Renal cortical epithelial cell (primary cell): Measurements from ENCODE around the gene ANKRD11. TPM values are rescaled to one million over a fixed set of nuclear protein-coding genes. Genes with fewer than 3 reads are reported as not detected.
A peak's percentile ranks its signal among the peaks of the same experiment; 100 is the strongest.

ENCODE experiments used
- DNase-seq: peaks from one replicate; pipeline ENCODE4 v3.0.0-alpha.2; 2011; ENCODE audit warnings: low read depth
- total RNA-seq: library from RNA; depleted of rRNA; stranded (reverse); fragments of >200 nt; gene quantifications from 2 replicates; pipeline ENCODE4 v1.2.3, GENCODE V29; 2014

The ANKRD11 gene
- 32.3 and 96.9 TPM in 2 replicates for total RNA-seq

DNA sequence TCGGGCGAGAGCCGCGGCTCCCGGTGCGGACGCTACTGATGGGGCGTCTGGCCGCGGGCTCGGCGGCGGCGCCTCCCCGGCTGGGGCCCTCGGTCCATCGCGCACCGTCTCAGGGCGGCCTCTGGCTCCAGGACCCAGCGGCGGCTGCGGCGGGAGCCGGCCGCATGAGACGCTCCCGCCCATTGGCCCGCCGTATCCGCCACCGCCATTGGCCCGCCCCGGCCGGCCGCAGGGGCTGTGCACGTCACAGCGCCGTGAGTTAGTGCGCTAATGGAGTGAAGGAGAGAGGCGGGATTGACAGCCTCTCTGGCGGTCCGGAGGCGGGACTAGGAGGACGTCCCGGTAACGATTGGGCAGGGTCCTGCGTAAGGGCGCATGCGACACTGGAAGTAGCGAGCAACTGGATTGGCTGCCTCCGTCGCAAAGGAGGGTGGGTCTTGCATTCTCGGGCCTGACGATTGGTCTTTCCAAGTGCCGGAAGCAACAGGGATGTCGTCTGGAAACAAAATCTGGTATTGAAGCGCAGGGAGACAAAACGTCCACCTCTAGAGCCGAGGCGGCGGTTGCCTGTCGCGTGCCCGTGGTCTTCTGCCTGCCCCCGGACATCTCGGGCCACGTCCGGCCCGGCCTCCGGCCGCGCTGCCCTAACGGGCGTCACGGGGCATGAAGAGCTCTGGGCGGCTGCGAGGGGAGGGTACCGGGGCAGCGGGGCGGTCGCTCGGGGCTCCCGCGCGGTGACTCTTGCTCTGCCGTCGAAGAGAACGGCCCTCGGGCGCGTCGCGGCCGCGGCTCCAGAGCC lies at the start of gene ANKRD11:
TSS of gene ANKRD11 (minus strand) at position 123 of the 799 bp plus-strand sequence. CDS start 173,542 bp downstream, outside the sequence.
- DNase-seq: peak; percentile 99

DNA sequence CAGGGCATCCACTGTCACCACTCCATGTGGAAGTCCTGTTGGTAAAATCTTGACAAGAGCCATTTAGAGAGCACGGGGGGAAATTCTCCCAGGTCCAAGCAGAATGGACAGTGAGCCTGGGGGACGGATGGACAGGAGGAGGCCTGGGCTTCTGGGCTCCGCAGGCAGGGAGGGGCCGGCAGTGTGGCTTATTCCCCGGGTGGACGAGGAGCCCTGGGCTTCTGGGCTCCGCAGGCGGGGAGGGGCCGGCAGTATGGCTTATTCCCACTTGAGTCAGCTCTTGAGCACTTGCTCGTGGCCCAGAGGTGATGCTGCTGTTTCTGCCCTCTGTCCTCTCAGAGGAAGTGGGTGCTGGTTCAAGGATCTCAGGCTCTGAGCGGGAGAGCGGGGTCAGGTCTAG lies 47.9 kb upstream of the ANKRD11 start:
- no peak for DNase-seq

DNA sequence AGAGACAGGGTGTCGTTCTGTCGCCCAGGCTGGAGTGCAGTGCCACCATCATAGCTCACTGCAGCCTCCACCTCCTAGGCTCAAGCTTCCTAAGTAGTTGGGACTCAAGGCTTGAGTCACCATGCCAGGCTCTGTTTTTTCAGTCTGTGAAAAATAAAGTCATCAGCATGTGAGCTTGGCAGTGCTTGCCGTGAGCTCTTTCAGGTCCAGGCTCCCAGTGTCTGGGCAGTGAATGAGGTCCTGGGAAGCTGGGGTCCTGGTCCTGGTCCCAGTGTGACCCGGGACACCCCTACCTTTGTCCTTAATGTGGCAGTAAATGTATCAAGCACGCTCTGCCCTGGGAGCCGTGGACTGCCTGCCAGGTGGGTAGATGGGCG lies 47.2 kb upstream of the ANKRD11 start:
- no peak for DNase-seq

DNA sequence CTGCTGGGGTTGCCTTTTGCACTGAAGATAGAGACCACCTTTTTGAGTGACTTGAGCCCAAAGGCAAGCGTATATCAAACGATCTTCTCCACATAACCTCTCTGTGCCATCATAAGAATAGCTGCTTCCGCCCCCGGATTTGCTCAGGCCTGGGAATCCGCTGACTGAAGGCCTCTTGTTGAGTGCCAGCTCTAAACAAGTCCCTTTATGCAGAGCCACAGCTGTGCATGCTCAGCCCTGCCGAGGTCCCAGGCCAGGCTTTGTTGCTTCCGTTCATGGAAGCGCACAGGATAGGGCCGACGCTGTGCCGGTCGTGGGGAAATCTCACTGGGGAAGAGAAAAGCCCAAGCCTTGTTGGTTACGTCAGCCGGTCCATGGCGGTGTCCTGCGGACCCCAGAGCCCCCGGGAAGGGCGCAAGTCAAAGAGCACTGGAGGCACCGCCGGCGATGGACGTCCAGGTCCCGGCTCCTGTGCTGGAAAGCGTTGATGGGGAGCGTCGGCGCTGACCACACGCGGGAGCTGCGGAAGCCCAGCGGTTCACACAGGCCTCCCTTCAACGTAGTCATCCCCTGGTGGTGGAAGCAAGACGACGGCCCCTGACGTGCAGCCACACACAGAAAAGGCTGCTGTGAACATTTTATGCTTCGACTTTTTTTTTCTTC lies 46.7 kb upstream of the ANKRD11 start:
- DNase-seq: no peak

DNA sequence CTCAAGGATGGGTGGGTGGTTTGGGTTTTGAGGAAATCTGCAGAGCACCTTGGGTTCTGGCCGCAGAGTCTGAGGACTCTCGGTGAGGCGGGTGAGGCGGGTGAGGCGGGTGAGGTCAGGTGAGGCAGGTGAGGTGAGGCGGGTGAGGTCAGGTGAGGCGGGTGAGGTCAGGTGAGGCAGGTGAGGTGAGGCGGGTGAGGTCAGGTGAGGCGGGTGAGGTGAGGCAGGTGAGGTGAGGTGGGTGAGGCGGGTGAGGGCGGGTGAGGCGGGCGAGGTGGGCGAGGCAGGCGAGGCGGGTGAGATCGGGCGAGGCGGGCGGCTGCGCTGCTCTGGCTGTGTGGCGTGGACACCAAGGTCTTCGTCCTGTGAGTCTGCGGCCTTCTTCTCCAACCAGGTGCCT lies 46.0 kb upstream of the ANKRD11 start:
- no peak for DNase-seq

DNA sequence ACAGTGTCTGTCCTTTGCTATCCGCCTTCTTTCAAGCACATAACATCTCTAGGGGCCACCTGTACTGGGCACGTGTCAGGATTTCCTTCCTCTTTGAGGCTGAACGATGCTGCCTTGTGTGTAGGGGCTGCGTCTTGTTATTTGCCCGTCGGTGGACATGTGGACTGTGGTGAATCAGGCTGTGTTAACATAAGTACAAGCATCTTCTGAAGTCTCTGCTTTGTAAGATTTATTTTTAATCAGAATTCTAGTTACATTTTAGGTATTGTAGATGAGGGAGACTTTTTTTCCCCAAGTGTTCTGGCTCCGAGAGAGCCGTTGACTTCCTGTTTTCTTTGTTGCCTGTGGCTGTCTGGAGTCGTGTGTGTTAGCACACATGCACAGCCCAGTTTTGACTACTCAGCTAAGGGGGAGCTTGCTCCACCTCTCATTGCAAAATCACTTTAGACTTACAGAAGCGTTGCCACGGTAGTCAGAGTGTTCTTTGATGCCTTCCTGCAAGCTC lies 43.9 kb upstream of the ANKRD11 start:
- DNase-seq: peak; percentile 36

DNA sequence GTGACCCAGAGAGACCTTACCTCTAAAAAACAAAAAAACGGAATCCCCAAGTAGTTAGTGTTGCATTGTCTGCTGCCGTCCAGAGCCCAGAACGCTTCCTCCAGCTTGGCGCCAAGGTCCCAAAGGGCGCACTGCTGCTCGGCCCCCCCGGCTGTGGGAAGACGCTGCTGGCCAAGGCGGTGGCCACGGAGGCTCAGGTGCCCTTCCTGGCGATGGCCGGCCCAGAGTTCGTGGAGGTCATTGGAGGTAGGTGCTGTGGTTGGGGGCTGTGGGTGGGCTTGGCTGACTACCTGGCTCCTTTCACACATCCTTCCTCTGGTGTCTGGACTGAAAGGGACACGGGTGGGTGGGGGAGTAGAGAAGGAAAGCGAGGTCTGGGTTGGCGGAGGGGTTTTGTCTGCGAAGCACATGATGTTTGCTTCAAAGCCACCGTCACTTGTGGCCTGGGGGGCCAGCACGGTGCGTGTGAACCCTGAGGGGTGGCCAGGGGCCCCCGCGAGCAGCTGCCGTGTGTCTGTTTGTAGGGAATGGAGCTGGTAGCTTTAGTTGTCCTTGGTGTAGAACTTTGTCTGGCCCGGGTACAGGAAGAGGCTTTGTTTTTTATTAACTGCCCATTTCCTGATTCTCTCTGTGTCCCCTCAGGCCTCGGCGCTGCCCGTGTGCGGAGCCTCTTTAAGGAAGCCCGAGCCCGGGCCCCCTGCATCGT lies 41.6 kb upstream of the ANKRD11 start:
- DNase-seq: no peak

DNA sequence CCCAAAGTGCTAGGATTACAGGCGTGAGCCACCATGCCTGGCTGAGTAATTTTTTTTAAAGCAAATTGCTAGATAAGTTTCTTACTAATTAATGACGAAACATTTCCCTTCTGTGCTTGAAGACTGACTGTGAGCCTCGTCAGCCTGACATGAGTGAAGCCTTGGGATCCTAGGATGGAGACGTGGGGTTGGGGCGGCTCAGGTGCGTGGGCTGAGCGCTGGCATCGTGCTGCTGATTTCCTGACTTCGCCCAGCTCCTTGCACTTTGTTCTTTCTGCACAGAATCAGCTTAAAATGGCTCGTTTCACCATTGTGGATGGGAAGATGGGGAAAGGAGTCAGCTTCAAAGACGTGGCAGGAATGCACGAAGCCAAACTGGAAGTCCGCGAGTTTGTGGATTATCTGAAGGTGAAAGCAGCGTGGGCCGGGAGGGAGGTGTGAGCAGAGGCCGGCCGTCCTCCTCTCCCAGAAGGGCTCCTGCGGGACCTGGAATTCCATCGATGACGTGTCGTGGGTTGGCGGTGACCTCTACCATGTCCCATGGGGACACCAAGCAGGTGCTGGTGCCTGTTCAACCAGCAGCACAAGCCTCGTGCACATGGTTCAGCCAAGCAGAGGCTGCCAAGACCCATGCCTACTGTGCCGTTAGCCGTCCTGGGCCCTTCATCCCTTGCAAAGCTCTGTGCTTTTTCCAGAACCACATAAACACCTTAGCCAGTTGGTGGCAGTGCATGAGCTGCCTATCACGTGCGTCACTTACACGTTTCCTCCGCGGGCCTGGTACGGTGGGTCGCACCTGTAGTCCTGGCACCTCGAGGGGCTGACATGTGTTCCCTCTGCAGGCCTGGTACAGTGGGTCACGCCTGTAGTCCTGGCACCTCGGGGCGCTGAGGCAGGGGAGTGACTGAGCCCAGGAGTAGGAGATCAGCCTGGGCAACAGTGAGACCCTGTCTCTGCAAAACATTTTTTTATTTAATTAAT lies 40.3 kb upstream of the ANKRD11 start:
- no peak for DNase-seq

DNA sequence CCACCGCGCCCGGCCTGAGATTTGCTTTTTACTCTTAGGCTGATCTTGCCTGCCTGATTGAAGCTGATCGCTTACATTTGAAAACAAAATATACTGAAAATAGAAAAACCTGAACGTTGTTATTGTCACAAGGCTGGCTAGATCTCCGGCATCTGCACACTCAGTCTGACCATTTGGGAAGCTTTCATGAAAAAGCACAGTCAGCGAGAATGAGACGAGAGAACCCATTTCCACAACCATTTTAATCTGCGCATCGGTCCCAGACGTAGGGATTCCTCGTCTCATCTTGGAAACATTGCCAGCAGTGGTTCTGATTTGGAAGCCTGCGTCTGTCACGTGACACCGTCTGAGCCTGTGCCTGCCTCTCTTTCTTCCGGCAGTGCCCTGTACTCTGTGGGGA lies 38.7 kb upstream of the ANKRD11 start:
- DNase-seq: no peak

DNA sequence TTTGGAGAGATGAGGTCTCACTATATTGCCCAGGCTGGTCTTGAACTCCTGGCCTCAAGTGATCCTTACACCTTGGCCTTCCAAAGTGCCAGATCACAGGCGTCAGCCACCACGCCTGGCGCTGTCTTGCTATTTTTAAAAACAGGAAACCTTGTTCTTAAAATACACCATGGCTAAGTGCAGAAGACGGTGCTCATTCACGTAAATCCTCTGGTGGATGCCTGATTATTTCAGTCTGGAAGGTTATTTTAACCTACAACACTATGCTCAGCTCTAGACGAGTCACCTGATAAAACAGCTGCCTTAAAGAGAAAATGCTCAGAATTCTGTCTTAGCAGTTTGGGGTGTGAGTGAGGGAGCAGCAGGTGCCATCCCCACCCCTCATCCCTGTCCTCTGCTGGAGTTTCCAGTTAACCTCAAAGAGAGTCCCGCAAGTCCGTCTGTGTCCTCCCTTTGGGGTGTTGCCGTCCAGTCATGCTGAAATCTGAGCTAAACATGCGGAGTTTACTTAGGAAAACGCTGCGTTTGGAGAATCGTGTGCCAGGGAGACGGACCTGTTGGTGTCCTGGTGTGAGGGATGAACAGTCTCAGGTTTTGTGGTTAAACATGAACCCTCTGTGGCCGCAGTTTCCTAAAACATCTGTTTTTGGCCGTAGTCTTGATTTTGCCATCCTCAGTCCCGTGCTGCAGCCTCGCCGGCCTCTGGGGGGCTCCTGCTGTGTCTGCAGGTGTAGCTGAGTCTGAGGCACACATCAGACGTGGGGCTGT lies 35.0 kb upstream of the ANKRD11 start:
- DNase-seq: no peak

DNA sequence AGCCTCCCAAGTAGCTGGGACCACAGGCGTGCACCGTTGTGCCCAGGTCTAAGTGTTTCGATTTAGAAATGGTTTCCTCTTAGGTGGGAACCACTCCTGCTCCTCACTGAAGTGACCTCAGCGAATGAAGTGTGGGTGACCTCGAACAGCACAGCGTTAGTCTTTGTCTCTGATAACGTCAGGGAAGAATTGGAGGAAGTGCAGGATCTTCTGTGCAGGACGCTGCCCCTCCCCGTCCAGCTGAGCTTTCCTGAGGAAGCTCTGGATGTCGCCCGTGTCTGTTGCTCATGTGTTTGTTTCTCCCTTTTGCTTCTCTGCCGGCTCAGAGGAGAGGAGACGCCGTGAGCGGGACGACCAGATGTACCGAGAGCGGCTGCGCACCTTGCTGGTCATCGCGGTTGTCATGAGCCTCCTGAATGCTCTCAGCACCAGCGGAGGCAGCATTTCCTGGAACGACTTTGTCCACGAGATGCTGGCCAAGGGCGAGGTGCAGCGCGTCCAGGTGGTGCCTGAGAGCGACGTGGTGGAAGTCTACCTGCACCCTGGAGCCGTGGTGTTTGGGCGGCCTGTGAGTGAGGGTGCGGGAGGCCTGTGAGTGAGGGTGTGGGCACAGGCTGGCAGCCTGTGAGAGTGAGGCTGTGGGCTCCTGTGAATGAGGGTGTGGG lies 33.5 kb upstream of the ANKRD11 start:
- no peak for DNase-seq

DNA sequence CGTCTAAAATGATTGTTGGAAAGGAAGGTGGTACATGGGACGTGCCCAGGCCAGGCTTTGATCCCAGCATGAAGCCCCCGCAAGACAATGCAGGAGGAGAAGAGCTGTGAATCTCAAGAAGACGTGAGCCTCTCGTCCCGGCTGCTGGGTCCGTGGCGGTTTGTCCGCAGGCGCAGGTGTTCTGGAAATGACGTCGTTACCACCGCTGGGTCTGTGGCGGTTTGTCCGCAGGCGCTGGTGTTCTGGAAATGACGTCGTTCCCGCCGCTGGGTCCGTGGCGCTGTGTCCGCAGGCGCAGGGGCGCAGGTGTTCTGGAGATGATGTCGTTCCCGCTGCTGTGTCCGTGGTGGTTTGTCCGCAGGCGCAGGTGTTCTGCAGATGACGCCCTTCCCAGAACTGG lies 31.9 kb upstream of the ANKRD11 start:
- no peak for DNase-seq

DNA sequence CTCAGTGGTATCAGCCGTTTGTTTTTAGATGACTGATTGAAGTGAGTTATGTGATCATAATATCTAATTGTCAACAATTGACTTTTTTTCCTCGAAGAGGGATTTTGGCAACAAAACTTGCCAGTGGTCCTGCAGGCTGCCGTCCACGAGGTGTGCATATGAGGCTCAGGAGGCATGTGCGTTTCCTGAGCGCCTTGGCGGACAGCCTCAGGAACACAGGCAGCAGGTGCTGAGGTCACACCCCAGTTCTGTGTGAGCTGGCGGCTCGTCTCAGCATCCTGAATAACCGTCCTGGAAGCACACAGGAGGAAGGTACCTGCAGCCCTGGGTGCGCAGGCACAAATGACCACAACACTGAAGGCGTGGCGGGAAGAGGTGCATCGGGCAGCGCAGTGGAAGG lies 29.5 kb upstream of the ANKRD11 start:
- no peak for DNase-seq

DNA sequence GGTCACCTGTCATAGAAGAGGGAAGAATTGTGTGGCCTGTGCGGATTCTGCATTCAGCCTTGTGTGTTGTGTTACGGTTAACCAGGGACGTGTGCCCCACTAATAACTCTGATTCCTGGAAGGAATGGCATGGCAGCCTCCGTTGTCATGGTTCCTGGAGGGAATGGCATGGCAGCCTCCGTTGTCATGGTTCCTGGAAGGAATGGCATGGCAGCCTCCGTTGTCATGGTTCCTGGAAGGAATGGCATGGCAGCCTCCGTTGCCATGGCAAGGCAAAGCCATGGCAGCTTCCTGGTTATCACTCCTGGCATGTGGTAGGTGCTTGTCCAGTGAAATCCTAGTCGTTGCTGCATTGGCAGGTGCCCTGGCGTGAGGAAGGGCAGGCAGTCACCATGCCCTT lies 26.8 kb upstream of the ANKRD11 start:
- DNase-seq: no peak

DNA sequence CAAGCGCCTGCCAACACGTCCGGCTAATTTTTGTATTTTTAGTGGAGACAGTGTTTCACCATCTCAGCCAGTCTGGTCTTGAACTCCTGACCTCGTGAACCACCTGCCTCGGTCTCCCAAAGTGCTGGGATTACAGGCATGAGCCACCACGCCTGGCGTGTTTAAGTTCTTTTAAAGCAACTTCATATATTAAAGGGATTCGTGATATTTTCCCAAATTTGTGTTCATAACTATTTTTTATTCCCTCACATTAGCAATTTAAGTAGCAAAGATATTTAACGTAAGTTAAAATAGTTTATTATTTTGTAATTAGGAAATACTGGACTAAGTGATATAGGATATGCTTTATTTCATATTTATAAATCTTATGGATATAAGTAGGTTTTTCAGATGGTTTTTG lies 22.1 kb upstream of the ANKRD11 start:
- no peak for DNase-seq

DNA sequence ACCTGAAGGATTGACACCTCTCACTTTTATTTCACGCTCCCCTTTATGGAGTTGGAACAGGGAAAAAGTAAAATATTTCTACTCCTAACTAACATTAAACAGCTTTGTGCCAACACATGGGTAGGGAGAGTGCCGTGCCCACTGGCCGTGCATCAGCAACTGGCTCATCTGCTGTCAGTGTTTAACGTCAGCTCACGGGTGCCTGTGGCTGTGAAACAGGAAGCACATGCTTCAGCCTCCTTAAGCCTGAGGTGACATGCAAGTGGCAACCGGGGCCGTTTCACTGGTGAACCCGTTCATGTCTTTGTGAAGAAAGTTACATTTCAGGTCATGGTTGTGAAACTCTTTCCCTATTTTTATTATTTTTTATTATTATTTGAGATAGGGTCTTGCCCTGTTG lies 21.0 kb upstream of the ANKRD11 start:
- DNase-seq: no peak

DNA sequence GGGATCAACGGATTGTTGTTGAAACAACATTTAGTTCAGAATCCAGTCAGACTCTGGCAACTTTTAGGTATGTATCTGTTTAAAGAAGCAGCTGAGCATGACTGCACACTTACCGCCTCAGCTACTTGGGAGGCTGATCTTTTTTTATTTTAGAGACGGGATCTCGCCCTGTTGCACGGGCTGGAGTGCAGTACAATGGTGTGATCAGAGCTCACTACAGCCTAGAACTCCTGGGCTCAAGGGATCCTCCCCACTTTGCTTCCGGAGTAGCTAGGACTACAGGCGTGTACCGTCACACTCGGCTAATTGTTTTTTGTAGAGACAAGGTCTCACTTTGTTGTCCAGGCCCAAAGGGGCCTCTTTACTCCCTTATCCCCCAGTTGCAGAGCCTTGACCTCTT lies 20.2 kb upstream of the ANKRD11 start:
- DNase-seq: no peak

DNA sequence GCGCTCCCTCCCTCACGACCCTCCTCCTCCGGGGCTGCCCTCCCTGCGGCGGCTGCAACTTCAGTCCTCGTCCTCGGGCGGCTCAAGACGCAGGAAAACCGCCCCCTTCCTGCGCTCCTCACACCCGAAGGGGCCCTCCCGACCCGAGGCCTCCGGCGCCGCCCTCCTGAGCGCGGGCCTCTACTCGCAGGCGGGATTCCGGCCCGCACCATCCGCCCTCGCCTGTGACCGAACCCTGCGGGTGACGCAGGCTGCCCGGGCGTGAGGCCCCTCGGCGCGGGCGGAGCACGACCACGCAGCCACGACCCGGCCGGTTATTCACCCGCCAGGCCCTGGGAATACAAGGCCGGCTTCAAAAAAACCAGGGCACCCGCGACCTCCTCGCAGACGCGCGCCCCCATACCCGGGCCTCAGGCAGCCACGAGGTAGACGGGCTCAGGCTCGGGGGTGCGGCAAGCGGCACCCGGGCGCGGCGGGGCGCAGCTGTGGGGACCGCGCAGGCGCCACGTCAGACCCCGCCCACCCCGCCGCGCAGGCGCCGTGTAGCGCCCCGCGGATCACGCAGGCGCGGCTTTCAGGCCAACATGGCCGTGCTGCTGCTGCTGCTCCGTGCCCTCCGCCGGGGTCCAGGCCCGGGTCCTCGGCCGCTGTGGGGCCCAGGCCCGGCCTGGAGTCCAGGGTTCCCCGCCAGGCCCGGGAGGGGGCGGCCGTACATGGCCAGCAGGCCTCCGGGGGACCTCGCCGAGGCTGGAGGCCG lies 17.7 kb upstream of the ANKRD11 start, which contains the start of gene SPG7:
TSS of gene SPG7 (plus strand) at position 570 of the 757 bp plus-strand sequence. CDS start at position 585, 15 bp downstream.
- DNase-seq: peak; percentile 55

DNA sequence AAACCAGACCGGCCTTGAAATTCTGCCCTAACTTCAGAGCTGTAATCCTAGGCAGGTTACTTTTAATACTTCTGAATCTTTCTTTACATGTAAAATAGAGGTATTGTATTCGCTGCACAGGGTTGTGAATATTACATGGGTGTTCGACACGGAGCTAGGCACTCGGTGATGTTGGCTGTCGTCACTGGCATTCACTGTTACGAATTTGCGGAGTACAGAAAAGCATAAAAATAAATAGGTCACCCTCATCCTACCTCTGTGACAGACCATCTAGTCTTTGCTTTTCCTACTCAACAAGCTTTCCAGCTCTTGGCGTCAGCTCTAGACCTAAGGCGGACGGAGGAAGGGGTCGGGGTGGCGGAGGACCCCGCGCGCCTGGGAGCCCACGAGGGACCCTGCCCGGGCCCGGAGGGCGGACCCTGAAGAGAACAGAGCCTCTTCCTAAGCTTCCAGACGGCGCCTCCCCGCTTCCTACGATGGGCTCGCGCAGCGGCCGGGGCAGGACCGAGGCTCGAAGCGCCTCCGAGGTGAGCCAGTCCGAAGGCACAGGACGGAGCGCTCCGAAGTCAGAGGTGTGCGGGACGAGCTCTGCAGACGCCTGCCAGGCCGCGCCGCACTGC lies 17.0 kb upstream of the ANKRD11 start:
- DNase-seq: no peak
